ENCODE results near the gene PDK1. TPM values are rescaled to one million over a fixed set of nuclear protein-coding genes. Genes with fewer than 3 reads are reported as not detected.

PDK1 gene
- 6.3 and 15.5 TPM in 2 replicates for total RNA-seq

DNA sequence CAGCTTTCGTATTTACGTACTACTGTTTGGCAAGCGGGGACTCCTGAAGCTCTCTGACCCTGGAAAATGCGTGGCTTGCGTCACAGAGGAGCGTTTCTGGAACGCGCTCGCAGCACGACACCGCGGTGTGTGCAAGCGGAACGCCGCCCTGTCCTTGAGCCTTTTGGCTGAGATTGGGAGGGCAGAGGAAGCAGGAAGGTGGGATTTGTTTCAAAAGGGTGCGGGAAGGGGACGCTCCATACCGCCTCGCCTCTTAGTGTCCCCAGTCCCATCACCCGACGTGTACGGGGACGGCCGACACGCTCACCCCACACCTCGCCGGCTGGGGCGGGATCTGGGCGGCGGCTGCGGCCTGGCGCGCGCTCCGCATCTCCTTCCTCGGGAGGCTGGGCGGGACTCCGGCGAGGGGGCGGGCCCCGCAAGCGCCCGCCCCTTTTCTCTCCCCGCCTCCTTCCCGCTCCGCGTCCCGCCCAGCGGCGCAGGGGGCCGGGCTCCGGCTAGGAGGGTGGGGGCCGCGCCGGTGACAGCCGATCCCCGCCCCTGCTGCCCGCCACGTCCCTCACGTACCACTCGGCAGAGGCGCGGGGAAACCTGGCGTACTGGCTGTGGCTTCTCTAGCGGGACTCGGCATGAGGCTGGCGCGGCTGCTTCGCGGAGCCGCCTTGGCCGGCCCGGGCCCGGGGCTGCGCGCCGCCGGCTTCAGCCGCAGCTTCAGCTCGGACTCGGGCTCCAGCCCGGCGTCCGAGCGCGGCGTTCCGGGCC lies at the start of gene PDK1:
Gene PDK1 (plus strand): TSS at position 569 of the 762 bp plus-strand sequence. CDS start 61 bp downstream, at position 630.

Other genes with a start within 250 kb of the PDK1 start
- gene ITGA6, start 128.5 kb upstream of the PDK1 start, total RNA-seq = 74.1 and 165 TPM in 2 replicates
- 5.9 and 6.2 TPM in 2 replicates for gene RAPGEF4, start 179.8 kb downstream of the PDK1 start, total RNA-seq